CD4-positive, alpha-beta T cell treated with Interleukin-15 for 1 hour (primary cell): ENCODE data around the gene FOXP1.

ENCODE experiments used
- DNase-seq: peaks from one replicate; pipeline ENCODE4 v3.0.0-alpha.2; 2020

The FOXP1 gene

GRCh38 chr3:71225951-71226564, 357.5 kb downstream of the FOXP1 start:
- no peak for DNase-seq

GRCh38 chr3:71225002-71225684, 358.4 kb downstream of the FOXP1 start:
- DNase-seq, result no peak

DNA sequence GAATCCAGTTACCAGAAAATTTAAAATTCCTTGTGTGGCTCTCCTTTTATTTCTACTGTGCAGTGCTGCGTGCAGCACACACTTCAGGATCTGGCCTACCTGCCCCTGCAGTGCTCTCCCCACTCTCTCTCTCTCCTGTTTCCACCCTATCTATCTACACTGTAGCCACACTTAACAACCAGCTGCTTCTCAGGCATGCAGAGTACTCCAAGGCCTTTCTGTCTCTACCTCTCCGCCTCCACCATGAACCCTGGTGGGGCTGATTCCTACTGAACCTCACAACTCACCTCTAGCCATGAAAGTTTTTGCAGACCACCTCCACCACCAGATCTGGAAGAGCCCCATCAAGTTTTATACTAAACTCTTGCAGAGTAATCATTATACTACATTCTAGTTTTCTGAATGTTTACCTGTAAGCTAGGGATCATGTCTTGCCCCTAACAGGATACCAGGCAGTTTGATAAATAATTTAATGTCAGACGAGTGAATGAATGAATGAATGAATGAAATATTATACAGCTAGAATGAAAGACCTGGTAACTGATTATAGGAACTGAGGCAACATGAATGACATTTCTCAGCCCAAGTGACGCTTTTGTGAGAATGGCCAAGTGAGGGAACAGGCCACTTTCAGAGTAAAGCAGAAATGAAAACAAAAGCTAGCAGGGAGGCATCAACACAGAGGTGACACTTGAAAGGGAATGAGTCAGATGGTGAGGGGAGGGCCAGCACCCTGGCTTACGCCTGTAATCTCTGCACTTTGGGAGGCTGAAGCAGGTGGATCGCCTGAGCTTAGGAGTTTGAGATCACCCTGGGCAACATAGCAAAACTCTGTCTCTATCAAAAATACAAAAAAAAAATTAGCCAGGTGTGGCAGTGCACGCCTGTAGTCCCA, 363.5 kb downstream of the FOXP1 start:
- DNase-seq, result no peak

- no peak for DNase-seq
These were observed 365.0 kb downstream of the FOXP1 start for GRCh38 chr3:71218508-71218907.

DNA sequence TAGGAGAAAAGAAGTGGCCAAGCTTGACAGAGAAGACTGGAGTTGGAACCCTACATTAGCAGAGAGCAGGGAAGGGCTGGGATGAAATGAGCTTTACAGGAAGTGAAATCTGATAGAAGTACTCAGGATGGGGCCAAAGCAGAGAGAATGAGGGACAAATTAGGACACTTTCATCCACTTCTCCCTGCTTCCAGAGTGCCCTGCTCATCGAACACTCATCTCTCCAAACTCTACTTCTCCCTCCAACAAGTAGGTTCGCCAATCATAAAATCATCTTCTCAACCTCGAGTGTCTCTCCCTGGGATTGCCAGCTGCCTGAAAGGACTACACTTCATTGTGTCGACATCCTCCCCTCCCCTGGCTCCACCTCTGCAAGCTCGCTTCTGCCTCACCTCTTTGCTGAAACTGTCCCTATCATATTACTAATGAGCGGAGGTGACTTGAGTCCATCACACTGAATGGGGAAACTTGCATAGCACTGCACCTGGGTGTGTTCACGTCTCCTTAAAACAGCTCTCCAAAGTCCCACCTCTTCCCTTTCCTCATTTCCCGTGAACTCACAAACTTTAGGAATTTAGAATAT, 365.8 kb downstream of the FOXP1 start:
- DNase-seq, result no peak

- DNase-seq, result no peak
These were observed 368.2 kb downstream of the FOXP1 start for GRCh38 chr3:71215351-71215750.

- no peak for DNase-seq
These were observed 368.7 kb downstream of the FOXP1 start for GRCh38 chr3:71214797-71215196.

- DNase-seq, result no peak
These were observed 369.5 kb downstream of the FOXP1 start for GRCh38 chr3:71214016-71214415.

DNA sequence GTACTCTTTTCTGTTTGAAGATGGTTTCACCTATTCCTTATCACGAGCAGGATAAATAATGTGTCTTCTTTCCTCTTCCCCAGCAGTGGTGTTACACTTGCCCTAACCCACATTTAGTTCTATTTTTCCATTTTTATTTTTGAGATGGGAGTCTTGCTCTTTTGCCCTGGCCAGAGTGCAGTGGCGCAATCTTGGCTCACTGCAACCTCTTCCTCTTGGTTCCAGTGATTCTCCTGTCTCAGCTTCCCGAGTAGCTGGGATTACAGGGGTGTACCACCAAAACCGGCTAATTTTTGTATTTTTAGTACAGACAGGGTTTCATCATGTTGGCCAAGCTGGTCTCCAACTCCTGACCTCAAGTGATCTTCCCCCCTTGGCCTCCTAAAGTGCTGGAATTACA, 372.4 kb downstream of the FOXP1 start:
- DNase-seq, result no peak

DNA sequence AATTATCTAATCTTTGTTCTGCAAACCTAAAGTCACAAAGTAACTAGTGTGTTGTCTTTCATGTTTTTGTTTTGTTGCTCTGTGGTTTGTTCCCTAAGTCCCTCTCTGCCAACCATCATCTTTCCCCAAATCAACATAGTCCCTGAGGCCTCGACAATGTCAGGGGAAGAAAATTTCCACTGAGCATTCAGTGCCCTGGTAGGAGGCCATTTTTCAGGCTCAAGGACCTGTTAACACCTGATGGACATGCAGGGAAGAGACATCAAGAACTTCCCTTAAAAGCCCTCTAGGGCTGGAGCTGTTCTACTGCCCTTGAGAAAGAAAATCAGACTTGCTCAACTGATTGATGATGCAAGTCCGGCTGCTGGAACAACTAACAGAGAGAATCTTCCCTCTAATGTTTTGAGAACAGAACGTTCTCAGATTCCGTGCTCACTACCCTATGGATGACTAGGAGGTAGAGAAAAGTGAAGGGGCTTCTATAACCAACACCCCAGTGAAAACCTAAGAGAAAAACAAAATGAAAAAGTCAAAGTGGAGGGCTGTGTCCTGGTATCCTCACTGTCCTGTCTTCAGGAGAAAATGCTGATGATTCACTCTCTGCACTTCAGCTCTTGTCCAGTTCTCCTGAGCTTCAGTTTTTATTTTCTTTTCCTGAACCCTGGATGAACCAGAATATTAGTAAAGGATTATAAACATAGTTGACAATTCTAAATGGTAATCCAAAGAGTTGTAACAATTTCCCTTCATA, 373.1 kb downstream of the FOXP1 start:
- no peak for DNase-seq

DNA sequence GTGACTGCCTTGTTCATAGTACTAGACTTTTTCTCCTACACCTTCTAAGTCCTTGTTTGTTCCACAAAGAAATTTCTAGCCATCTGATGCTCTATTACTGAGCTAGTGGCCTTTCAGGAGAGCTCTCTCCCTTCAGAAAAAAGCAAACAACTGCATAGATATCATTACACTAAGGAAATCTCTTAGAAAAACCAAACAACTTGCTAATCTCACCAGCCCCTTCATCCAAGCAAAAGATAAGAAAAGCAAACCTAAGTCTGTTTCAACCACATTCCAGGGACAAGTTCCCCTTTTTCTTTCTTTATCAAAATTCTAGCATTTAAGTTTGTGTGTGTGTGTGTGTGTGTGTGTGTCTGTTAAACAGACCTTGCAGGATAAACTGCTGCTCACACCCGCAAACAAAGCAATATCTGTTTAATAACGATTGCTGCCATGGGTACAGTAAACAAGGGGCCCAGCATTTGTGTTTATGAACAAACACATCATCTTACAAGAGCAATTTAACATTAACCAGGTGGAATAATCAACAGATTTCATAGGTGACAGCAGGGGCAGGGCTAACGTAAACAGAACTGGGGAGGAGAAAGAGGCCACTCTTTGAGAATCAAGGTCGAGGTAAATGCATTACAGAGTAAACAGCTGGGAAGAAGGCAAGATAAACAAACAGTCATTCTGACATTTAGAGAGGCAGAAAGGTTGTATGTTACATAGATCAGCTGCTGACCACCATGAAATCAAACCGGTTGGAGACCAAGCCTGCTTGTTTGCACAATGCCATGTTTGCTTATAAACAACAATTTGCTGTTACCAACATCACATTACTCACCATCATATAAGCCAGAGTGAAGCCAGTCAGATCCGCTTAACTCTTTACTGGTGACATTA, 375.1 kb downstream of the FOXP1 start:
- DNase-seq, result no peak

- no peak for DNase-seq
These were observed 375.9 kb downstream of the FOXP1 start for GRCh38 chr3:71207632-71208031.

DNA sequence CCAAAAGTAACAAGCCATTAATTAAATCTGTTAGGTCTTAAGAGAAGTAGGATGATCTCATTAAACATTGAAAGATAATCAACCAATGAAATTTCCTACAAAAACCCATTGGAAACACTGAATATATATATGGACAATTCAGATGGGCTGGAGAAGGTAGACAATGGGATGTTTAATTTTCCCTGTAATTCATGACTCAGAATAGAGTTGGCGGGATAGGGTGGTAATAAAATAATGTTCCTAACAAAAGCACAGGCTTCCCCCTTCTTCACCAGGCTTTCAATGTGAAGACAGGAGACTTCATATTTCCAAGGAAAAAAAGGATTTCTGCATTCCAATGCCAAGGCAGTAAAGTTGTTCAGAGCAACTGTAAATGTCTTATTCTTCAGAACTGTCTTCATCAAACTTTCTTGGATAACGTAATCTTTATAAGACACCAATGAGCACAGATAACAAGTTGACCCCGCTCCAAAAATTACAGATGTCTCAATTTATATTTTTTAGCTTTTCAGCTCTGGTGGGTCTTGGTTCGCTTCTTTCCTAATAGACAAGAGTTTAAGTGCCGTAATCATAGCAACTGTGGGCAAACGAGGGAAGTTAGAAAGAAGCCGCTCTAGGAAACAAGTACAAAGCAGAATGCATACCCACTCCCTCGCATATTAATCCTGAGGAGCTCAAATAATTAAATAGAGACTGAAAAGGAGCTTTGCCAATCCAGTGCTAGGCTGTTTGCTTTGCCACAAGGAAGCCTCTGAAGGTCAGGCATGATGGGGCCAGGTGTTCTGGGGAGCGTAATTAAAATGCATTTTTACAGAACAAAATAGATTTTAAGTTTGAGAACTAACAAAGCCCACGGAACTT, 377.0 kb downstream of the FOXP1 start:
- no peak for DNase-seq

GRCh38 chr3:71203727-71204488, 379.6 kb downstream of the FOXP1 start:
- no peak for DNase-seq

DNA sequence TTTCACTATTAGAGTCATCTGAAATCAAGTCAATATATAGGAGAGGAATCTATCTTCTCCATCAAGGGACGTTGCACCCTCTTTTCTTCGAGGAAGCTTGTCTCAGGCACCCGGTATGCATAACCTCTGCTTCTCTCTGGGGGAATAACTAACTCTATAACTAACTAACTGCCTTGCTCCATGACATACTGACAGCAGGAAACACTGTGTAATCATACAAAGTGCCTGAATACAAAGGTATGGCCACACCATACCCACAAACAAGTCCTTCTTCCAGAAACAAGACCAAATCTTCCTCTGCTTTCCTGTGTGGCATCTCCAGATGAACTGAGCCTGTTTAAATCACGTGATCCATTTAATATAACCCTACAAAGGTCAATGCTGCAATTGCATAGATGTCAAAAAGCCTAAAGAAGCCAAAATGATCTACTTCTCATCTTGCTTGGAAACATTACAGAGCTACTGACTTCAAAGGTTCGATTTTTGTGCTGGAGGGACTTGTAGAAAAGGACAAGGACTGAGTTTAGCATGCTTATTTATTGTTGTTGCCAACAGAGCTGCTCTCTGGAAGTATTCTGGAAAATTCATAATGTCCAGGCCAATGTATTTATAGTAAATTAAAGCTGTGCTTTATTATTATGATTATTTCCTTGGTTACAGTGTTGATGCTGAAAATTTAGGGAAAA, 380.5 kb downstream of the FOXP1 start:
- DNase-seq, result no peak

DNA sequence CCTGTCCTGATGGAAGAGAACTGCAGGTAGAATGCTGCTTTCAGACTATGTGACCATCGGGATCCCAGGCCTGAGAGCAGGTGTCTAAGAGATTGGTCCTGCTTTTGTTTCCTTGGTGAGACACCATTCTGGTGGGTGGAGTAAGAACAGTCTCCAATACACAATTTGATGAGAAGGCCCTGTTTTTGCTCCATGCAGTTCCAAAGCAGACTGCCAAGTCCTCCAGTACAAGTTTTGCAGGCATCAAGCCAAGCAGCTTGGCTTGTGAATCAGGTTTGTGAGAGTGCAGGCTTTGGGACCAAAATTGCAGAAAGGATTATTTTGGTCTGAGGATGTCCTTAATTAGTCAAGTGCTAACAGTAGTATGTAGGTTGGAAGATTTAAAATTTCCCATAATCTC, 381.6 kb downstream of the FOXP1 start:
- no peak for DNase-seq

DNA sequence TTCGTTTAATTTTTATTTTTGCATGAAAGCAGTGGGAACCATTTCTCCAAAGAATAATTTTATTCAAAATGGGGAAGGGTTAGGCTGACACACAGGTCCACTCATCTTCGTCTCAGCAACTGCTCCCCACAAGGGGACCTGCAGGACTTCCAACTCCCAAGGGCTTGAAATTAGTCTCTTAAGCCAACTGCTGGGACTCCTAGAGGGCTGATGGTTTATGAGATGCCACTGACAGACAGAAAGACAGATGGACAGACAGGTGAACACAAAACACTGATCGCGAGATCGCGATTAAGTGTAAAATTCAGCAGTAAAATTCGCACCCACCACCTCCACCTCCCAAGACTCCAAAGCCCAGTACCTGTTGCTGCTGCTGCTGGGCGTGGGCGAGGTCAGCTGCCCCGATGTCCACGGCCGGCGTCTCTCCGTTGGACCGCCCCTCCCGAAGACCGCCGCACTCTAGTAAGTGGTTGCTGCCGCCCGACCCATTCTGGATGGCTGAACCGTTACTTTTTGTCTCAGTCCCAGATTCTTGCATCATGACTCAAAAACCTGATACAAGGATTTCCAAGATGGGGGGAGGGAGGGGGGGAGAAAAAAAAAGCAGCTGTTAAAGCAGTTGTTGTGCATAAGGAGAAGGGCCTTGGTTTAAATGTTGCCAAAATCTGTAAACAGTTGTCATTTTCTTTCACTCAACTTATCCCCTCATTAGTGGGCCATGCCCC, 385.5 kb downstream of the FOXP1 start:
- no peak for DNase-seq

DNA sequence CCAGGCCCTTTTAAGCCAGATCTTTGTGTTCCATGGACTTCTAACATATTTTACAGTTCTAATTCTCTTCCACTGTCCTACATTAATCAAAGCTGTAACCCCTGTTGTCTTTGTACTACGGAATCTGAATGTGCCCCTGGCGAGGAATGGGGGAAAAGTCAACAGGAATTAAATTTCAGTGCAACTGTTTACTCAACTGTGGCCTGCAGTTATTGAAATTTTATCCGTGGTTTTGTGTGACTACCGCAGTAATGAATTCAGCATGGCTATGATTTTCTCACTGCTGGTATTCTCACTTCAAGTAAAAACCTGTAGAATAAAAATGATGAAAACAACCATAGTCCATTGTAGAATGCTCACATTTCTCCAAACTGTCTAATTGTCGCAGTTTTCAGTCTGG, 388.0 kb downstream of the FOXP1 start:
- no peak for DNase-seq

- no peak for DNase-seq
These were observed 388.7 kb downstream of the FOXP1 start for GRCh38 chr3:71194785-71195184.
